Daoy (cell line): ENCODE measurements around the gene NELFCD. TPM values are rescaled to one million over a fixed set of nuclear protein-coding genes. Genes with fewer than 3 reads are reported as not detected.

Experiments
- DNase-seq: peaks from one replicate; pipeline ENCODE4 v3.0.0-alpha.2; 2015; ENCODE audit warnings: low read depth
- total RNA-seq: library from RNA; depleted of rRNA; stranded (reverse); fragments of >200 nt; shearing (Covaris generic); gene quantifications from 2 replicates; pipeline ENCODE4 v1.2.3, GENCODE V29; 2014; rRNA removed

NELFCD gene
- total RNA-seq, 1 experiment from 2014 or later = 40.3 TPM

DNA sequence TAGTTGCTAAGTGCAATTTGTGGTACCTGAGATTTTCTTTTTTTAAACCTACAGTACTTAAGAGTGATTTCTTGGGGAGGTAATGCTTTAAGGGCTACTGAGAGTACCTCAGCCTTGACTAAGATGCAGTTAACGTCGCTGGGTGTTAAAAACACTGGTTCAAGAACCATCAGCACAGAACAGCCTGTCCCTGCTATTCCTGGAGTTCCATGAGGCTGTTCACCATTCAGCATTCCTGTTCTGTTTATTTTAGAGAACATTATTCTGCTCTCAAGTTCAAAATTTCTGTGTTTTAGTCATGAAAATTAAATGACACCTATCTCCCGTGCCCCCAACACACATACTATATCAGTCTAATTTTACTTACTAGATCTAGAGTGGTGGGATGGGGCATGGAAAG lies 63.2 kb downstream of the NELFCD start:
- DNase-seq = no peak

Other genes with a start within 250 kb of the NELFCD start
- 1.3 and 3.1 TPM in 2 replicates for gene GNAS-AS1, start 130.4 kb upstream of the NELFCD start, total RNA-seq
- 286 and 344 TPM in 2 replicates for gene GNAS, start 128.5 kb upstream of the NELFCD start, total RNA-seq
- 82.4 and 127 TPM in 2 replicates for gene CTSZ, start 26.0 kb downstream of the NELFCD start, total RNA-seq
- gene TUBB1, start 38.2 kb downstream of the NELFCD start, total RNA-seq = not detected in 2 replicates
- 26.1 and 44.4 TPM in 2 replicates for gene ATP5F1E, start 51.1 kb downstream of the NELFCD start, total RNA-seq
- 85.1 and 128 TPM in 2 replicates for gene PRELID3B, start 61.5 kb downstream of the NELFCD start, total RNA-seq
- gene ZNF831, start 182.6 kb downstream of the NELFCD start, total RNA-seq = not detected in 2 replicates